Measurements from ENCODE around the gene NHERF2.

The NHERF2 gene

GRCh38 chr16:2036200-2036966 lies 9.7 kb downstream of the NHERF2 start:
- no peak for TF ChIP-seq CTCF (IDR thresholded peaks at IDR 0.05)

- no peak for TF ChIP-seq CTCF (IDR thresholded peaks at IDR 0.05)
These were observed 10.4 kb downstream of the NHERF2 start for GRCh38 chr16:2037115-2037514.

- TF ChIP-seq CTCF (IDR thresholded peaks at IDR 0.05) = no peak
These were observed 11.1 kb downstream of the NHERF2 start for GRCh38 chr16:2037647-2038381.

- TF ChIP-seq CTCF (IDR thresholded peaks at IDR 0.05) = no peak
These were observed 11.9 kb downstream of the NHERF2 start for GRCh38 chr16:2038382-2039231.

- no peak for TF ChIP-seq CTCF (IDR thresholded peaks at IDR 0.05)
These were observed 12.8 kb downstream of the NHERF2 start for GRCh38 chr16:2039274-2040031.

GRCh38 chr16:2040041-2040786 lies 13.5 kb downstream of the NHERF2 start:
- TF ChIP-seq CTCF (IDR thresholded peaks at IDR 0.05) = no peak

Data from LNCAP (cell line).